Prostate gland (tissue), 2 donors: ENCODE data around the gene RIMS1.

Experiments used
- POLR2AphosphoS5 ChIP-seq: sonication (generic); formaldehyde crosslinking; IDR thresholded peaks from one replicate; pipeline ENCODE4 v1.6.1; 2017; ENCODE audit warnings: antibody characterized with exemption
- TF ChIP-seq, protein P1 (sequence below), 4 experiments: fragments of 200-600 bp in 2 of 4; fragments of 450-650 bp in 2 of 4; sonication (generic) in 2 of 4; IDR thresholded peaks; 1 replicate in 3 of 4; 2 replicates in 1 of 4; pipeline ENCODE4 v1.5.1; 2016 to 2019; ENCODE audit warnings: antibody characterized with exemption in 4 of 4, mild to moderate bottlenecking in 2 of 4, moderate library complexity in 2 of 4

DNA sequence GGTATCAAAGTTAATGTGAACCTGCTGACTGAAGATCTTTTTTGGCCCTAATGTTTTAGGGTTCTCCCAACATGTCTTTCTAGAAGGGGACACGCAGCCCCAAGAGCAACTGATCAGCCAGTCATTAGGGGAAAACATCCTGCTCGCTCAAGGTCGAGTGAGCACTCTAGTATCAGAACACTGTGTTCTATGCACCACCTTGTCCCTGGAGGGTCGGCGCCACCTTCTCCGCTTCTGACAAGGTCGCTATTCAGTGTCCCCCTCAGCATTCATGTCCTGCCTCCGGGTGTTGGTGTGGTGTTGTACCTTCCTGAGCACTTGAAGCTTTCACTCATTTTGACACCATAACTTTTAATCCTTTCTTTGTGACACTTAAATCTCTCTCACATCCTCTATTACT, 404.3 kb downstream of the RIMS1 start:
- TF ChIP-seq, protein P1, sequence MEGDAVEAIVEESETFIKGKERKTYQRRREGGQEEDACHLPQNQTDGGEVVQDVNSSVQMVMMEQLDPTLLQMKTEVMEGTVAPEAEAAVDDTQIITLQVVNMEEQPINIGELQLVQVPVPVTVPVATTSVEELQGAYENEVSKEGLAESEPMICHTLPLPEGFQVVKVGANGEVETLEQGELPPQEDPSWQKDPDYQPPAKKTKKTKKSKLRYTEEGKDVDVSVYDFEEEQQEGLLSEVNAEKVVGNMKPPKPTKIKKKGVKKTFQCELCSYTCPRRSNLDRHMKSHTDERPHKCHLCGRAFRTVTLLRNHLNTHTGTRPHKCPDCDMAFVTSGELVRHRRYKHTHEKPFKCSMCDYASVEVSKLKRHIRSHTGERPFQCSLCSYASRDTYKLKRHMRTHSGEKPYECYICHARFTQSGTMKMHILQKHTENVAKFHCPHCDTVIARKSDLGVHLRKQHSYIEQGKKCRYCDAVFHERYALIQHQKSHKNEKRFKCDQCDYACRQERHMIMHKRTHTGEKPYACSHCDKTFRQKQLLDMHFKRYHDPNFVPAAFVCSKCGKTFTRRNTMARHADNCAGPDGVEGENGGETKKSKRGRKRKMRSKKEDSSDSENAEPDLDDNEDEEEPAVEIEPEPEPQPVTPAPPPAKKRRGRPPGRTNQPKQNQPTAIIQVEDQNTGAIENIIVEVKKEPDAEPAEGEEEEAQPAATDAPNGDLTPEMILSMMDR (IDR thresholded peaks at IDR 0.05), result no peak
- TF ChIP-seq POLR2AphosphoS5, result no peak
